HCT116 (cell line): Measurements from ENCODE around the gene TSSK2. TPM values are rescaled to one million over a fixed set of nuclear protein-coding genes. Genes with fewer than 3 reads are reported as not detected.

Experiments
- ATAC-seq: fragments of 200-7000 bp; cut with Tn5 transposase; 2 replicates; pipeline ENCODE4 v1.9.1; 2020; ENCODE audit warnings: mild to moderate bottlenecking, moderate library complexity
- BruUV-seq: library from RNA; stranded (reverse); fragments of 400-500 nt; replicated peaks from 2 replicates; lab custom pipeline; 2021; lab: Mats Ljungman, UMichigan
- CTCF ChIA-PET: fragments of 300-600 bp; sonication (Branson Sonifier 250); formaldehyde crosslinking; loops from one replicate; lab custom pipeline; 2021; ENCODE audit warnings: antibody characterized with exemption; lab: Charles Lee
- POLR2A ChIA-PET: fragments of 300-600, 350-600 bp; sonication (Branson Sonifier 250); formaldehyde crosslinking; loops from one replicate; lab custom pipeline; 2021; ENCODE audit warnings: antibody characterized with exemption; lab: Charles Lee
- RAD21 ChIA-PET, 2 experiments: fragments of 300-600 bp; sonication (Branson Sonifier 250); formaldehyde crosslinking; loops; one replicate each; lab custom pipeline; 2023; ENCODE audit warnings: low total read pairs in 2 of 2; ENCODE audit not compliant: uncharacterized antibody in 2 of 2, unreplicated experiment in 2 of 2, low non-redundant PET in 1 of 2; lab: Charles Lee
- DNase-seq: peaks from one replicate; pipeline ENCODE4 v3.0.0-alpha.2; 2010; ENCODE audit warnings: low read depth, low spot score
- H2AFZ ChIP-seq: fragments of 200-600 bp; shearing (Covaris generic), sonication (generic); 2 replicates; pipeline ENCODE4 v1.6.1; 2017; ENCODE audit warnings: low read depth, mixed run types, mixed read lengths, antibody characterized with exemption, low read length; ENCODE audit not compliant: poor library complexity, severe bottlenecking
- H3K27ac ChIP-seq: 2 replicates; pipeline ENCODE4 v1.5.1; 2012; ENCODE audit warnings: low read depth, low read length
- H3K27me3 ChIP-seq: fragments of 200-600 bp; sonication (generic); 2 replicates; pipeline ENCODE4 v1.6.1; 2016; ENCODE audit warnings: mixed run types, low read length, mixed read lengths; ENCODE audit not compliant: insufficient read depth
- H3K36me3 ChIP-seq, 2 experiments: fragments of 200-500 bp in 1 of 2; fragments of 200-600 bp in 1 of 2; sonication (Bioruptor generic) in 1 of 2; sonication (generic) in 1 of 2; 2 replicates each; pipeline versions ENCODE4 v1.5.1 to v1.6.1; 2014 to 2016; ENCODE audit warnings: low read length in 2 of 2, inconsistent platforms in 1 of 2, mixed read lengths in 1 of 2, mixed run types in 1 of 2; ENCODE audit not compliant: insufficient read depth in 2 of 2, control insufficient read depth in 1 of 2
- H3K4me1 ChIP-seq, 2 experiments: fragments of 200-600 bp in 1 of 2; sonication (generic) in 1 of 2; 2 replicates each; pipeline versions ENCODE4 v1.5.1 to v1.6.1; 2012 to 2017; ENCODE audit warnings: low read length in 2 of 2, inconsistent platforms in 1 of 2, mild to moderate bottlenecking in 1 of 2, mixed read lengths in 1 of 2, mixed run types in 1 of 2, moderate library complexity in 1 of 2; ENCODE audit not compliant: insufficient read depth in 2 of 2, control insufficient read depth in 1 of 2
- H3K4me2 ChIP-seq: fragments of 200-600 bp; sonication (generic); 2 replicates; pipeline ENCODE4 v1.6.1; 2017; ENCODE audit warnings: mixed run types, low read length, mixed read lengths
- H3K4me3 ChIP-seq, 2 experiments: fragments of 200-600 bp in 1 of 2; sonication (generic) in 1 of 2; replicated peaks in 1 of 2; 2 replicates each; pipeline ENCODE4 v1.5.1; 2011 to 2016; ENCODE audit warnings: low read length in 2 of 2, control low read depth in 1 of 2, low read depth in 1 of 2, mild to moderate bottlenecking in 1 of 2, mixed read lengths in 1 of 2, mixed run types in 1 of 2
- H3K79me2 ChIP-seq: fragments of 200-600 bp; sonication (generic); 2 replicates; pipeline ENCODE4 v1.6.1; 2017; ENCODE audit warnings: mild to moderate bottlenecking, mixed run types, low read length, moderate library complexity, mixed read lengths; ENCODE audit not compliant: insufficient read depth
- H3K9ac ChIP-seq: fragments of 200-600 bp; sonication (generic); 2 replicates; pipeline ENCODE4 v1.6.1; 2016; ENCODE audit warnings: low read length, mixed read lengths
- H3K9me2 ChIP-seq: fragments of 200-600 bp; sonication (generic), shearing (Covaris generic); 2 replicates; pipeline ENCODE4 v1.6.1; 2017; ENCODE audit warnings: mixed run types, mild to moderate bottlenecking, moderate library complexity; ENCODE audit not compliant: insufficient read depth
- H3K9me3 ChIP-seq, 2 experiments: fragments of 200-500 bp in 1 of 2; fragments of 200-600 bp in 1 of 2; sonication (Bioruptor generic) in 1 of 2; sonication (generic) in 1 of 2; 2 replicates each; pipeline ENCODE4 v1.6.1; 2014 to 2017; ENCODE audit warnings: low read length in 2 of 2, mixed read lengths in 2 of 2, inconsistent platforms in 1 of 2, low read depth in 1 of 2, mild to moderate bottlenecking in 1 of 2, mixed run types in 1 of 2, moderate library complexity in 1 of 2; ENCODE audit not compliant: control insufficient read depth in 1 of 2, insufficient read depth in 1 of 2
- H4K20me1 ChIP-seq: fragments of 200-600 bp; sonication (generic), shearing (Covaris generic); 2 replicates; pipeline ENCODE4 v1.6.1; 2017; ENCODE audit warnings: mixed run types, mild to moderate bottlenecking, moderate library complexity; ENCODE audit not compliant: insufficient read depth
- CEBPB ChIP-seq: IDR thresholded peaks from 2 replicates; pipeline ENCODE4 v1.6.1; 2012; ENCODE audit warnings: low read depth
- ELF1 ChIP-seq: IDR thresholded peaks from 2 replicates; pipeline ENCODE4 v1.6.1; 2012; ENCODE audit warnings: low read depth, borderline replicate concordance
- EZH2 ChIP-seq: fragments of 200-600 bp; sonication (generic); IDR thresholded peaks from 2 replicates; pipeline ENCODE4 v1.6.1; 2017; ENCODE audit warnings: antibody characterized with exemption, mixed run types
- EZH2phosphoT487 ChIP-seq: fragments of 200-600 bp; IDR thresholded peaks from 2 replicates; pipeline ENCODE4 v1.6.1; 2018; ENCODE audit warnings: antibody characterized with exemption, borderline replicate concordance
- FOSL1 ChIP-seq: IDR thresholded peaks from 2 replicates; pipeline ENCODE4 v1.6.1; 2012; ENCODE audit warnings: low read depth
- JUND ChIP-seq: IDR thresholded peaks from 2 replicates; pipeline ENCODE4 v1.6.1; 2012
- POLR2AphosphoS5 ChIP-seq: IDR thresholded peaks from 2 replicates; pipeline ENCODE4 v1.6.1; 2011; ENCODE audit warnings: mild to moderate bottlenecking, low read depth, low read length, moderate library complexity
- SIN3A ChIP-seq: IDR thresholded peaks from 2 replicates; pipeline ENCODE4 v1.6.1; 2012; ENCODE audit warnings: low read depth
- SP1 ChIP-seq: IDR thresholded peaks from 2 replicates; pipeline ENCODE4 v1.6.1; 2012; ENCODE audit warnings: low read depth
- SRF ChIP-seq: IDR thresholded peaks from 2 replicates; pipeline ENCODE4 v1.6.1; 2012; ENCODE audit warnings: low read depth
- TCF7L2 ChIP-seq: IDR thresholded peaks from 2 replicates; pipeline ENCODE4 v1.7.0; 2011; ENCODE audit warnings: borderline replicate concordance, inconsistent platforms; ENCODE audit not compliant: insufficient read depth, insufficient read length; ENCODE audit errors: extremely low read depth
- YY1 ChIP-seq: IDR thresholded peaks from 2 replicates; pipeline ENCODE4 v1.6.1; 2011; ENCODE audit warnings: low read length, low read depth, moderate library complexity, mild to moderate bottlenecking; ENCODE audit not compliant: insufficient replicate concordance; ENCODE audit errors: extremely low read depth
- ZFX ChIP-seq: fragments of 450-650 bp; IDR thresholded peaks from 2 replicates; pipeline ENCODE4 v1.6.1; 2017
- ZNF274 ChIP-seq: fragments of 200-500 bp; sonication (Bioruptor generic); IDR thresholded peaks from 2 replicates; pipeline ENCODE4 v1.6.1; 2014; ENCODE audit warnings: mild to moderate bottlenecking, low read depth, low read length, inconsistent platforms
- intact Hi-C: fragments of 100-400 bp; cut with micrococcal nuclease; formaldehyde crosslinking; loops from 2 replicates; pipeline ENCODE4 v1.10.0; 2022
- total RNA-seq: library from RNA; stranded (reverse); gene quantifications from one replicate; pipeline ENCODE4 v1.2.1, GENCODE V29; 2021; ENCODE audit not compliant: unreplicated experiment
- TF ChIP-seq, protein P1 (sequence below): IDR thresholded peaks from 2 replicates; pipeline ENCODE4 v1.6.1; 2012
- TF ChIP-seq, protein P2 (sequence below): IDR thresholded peaks from 2 replicates; pipeline ENCODE4 v1.6.1; 2012; ENCODE audit warnings: low read depth
- TF ChIP-seq, protein P3 (sequence below): IDR thresholded peaks from 2 replicates; pipeline ENCODE4 v1.6.1; 2011; ENCODE audit warnings: mild to moderate bottlenecking, low read length, moderate library complexity; ENCODE audit not compliant: insufficient replicate concordance; ENCODE audit errors: extremely low read depth
- TF ChIP-seq, protein P4 (sequence below): IDR thresholded peaks from 2 replicates; pipeline ENCODE4 v1.6.1; 2012

TSSK2 gene
- total RNA-seq, 1 experiment from 2014 or later: not detected

DNA sequence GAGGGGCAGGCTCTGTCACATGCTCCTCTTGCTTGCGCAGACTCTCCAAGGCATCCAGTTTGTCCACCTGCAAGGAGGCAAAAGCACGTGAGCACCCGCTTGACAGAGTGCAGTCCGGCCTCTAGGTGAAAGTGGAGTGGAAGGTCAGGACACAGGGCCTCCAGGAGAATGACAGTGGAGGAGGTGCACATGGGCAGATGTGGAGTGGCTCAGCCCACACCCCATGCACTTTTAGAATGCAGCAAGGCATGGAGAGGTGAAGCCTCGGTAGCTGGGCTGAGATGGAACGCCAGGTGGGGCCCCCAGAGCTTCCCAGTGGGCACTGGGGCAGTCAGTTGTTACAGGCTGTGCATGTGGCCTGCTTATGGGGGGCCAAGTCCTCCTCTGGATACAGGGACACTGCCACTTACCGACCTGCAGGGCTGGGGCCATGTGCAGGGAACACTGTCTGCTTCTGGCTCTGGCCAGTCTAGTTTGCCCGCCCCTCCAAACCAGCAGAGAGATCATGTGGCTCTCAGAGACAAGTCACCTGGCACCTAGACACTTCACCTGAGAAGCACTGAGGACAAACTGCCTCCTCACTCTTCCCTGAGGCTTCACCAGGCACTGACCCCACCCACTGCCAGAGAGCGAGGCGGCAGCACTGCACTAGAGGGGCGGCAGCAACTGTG, 49.8 kb downstream of the TSSK2 start (continued):
- TF ChIP-seq, protein P1, sequence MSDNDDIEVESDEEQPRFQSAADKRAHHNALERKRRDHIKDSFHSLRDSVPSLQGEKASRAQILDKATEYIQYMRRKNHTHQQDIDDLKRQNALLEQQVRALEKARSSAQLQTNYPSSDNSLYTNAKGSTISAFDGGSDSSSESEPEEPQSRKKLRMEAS: no peak
- TF ChIP-seq EZH2phosphoT487 (no peak), ZFX (no peak), EZH2 (no peak), CEBPB (no peak)

DNA sequence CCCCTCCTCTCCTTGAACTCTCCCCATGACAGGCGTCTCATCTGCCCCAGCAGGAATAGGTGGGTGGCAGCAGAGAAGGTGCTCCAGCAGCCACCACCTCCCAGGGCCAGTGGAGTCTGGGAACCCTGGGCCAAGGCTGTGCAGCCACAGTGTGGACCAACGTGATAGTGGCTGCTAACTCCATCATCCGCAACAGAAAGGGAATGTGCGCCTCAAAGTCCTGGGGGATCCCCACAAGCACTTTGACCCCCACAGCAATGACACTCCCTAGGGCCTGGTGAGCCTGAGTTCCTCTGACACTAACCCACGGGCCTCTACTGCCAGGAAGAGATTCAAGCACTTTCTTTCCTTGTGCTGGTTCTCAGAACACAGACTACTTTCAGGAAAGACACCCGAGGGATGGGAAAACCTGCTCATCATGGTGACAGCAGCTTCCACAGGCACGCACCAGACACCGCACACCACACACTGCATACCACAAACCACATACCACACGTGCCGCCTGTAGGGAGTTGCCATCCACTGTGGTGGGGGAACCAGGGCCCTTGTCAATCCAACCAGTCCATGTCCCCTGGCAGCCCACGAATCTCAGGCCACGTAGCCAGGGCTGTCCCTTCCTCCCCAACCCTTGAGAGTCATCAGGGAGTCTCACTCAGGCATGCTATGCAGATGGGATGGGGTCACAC, 50.8 kb downstream of the TSSK2 start:
- Histone ChIP-seq H4K20me1 (no peaks in the 10 kb centered on the region), H3K4me2 (no peak overlapping the region), H3K9me2 (no peaks in the 10 kb centered on the region), H3K9me3 (no peaks in the 10 kb centered on the region), H3K27me3 (no peaks in the 10 kb centered on the region), H3K9ac (no peak overlapping the region), H3K4me1 (peaks cover 9 to 30% of the 10 kb centered on the region in 2 experiments), H3K4me3 (no peak overlapping the region), H3K27ac (no peak overlapping the region), H2AFZ (no peak overlapping the region), H3K36me3 (no peaks in the 10 kb centered on the region), H3K79me2 (peaks cover 13% of the 10 kb centered on the region; the same call in 1 of the 2 replicates)
- ChIA-PET CTCF (no interaction called here), RAD21 (no interaction called here), POLR2A (no interaction called here)
- DNase-seq: no peak
- intact Hi-C loops: no loop called here
- no peak for ATAC-seq
- BruUV-seq: no TSS peak
- no peak for TF ChIP-seq POLR2AphosphoS5
- TF ChIP-seq EZH2: no peak
- TF ChIP-seq JUND: no peak
- TF ChIP-seq, protein P2, sequence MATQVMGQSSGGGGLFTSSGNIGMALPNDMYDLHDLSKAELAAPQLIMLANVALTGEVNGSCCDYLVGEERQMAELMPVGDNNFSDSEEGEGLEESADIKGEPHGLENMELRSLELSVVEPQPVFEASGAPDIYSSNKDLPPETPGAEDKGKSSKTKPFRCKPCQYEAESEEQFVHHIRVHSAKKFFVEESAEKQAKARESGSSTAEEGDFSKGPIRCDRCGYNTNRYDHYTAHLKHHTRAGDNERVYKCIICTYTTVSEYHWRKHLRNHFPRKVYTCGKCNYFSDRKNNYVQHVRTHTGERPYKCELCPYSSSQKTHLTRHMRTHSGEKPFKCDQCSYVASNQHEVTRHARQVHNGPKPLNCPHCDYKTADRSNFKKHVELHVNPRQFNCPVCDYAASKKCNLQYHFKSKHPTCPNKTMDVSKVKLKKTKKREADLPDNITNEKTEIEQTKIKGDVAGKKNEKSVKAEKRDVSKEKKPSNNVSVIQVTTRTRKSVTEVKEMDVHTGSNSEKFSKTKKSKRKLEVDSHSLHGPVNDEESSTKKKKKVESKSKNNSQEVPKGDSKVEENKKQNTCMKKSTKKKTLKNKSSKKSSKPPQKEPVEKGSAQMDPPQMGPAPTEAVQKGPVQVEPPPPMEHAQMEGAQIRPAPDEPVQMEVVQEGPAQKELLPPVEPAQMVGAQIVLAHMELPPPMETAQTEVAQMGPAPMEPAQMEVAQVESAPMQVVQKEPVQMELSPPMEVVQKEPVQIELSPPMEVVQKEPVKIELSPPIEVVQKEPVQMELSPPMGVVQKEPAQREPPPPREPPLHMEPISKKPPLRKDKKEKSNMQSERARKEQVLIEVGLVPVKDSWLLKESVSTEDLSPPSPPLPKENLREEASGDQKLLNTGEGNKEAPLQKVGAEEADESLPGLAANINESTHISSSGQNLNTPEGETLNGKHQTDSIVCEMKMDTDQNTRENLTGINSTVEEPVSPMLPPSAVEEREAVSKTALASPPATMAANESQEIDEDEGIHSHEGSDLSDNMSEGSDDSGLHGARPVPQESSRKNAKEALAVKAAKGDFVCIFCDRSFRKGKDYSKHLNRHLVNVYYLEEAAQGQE: no peak
- no peak for TF ChIP-seq TCF7L2
- no peak for TF ChIP-seq ZFX
- no peak for TF ChIP-seq ELF1
- TF ChIP-seq YY1: no peak
- TF ChIP-seq ZNF274: no peak
- TF ChIP-seq CEBPB: no peak
- no peak for TF ChIP-seq SIN3A
- TF ChIP-seq, protein P3, sequence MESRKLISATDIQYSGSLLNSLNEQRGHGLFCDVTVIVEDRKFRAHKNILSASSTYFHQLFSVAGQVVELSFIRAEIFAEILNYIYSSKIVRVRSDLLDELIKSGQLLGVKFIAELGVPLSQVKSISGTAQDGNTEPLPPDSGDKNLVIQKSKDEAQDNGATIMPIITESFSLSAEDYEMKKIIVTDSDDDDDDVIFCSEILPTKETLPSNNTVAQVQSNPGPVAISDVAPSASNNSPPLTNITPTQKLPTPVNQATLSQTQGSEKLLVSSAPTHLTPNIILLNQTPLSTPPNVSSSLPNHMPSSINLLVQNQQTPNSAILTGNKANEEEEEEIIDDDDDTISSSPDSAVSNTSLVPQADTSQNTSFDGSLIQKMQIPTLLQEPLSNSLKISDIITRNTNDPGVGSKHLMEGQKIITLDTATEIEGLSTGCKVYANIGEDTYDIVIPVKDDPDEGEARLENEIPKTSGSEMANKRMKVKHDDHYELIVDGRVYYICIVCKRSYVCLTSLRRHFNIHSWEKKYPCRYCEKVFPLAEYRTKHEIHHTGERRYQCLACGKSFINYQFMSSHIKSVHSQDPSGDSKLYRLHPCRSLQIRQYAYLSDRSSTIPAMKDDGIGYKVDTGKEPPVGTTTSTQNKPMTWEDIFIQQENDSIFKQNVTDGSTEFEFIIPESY: no peak
- no peak for TF ChIP-seq FOSL1
- TF ChIP-seq SP1: no peak
- TF ChIP-seq, protein P4, sequence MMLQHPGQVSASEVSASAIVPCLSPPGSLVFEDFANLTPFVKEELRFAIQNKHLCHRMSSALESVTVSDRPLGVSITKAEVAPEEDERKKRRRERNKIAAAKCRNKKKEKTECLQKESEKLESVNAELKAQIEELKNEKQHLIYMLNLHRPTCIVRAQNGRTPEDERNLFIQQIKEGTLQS: no peak
- no peak for TF ChIP-seq SRF
